HG03097 (cell line): ENCODE measurements around the gene REEP6.
A peak's percentile ranks its signal among the peaks of the same experiment; 100 is the strongest.

ENCODE experiments used
- ATAC-seq: cut with Tn5 transposase; IDR thresholded peaks from one replicate; pipeline ENCODE4 v1.9.1; 2021; ENCODE audit not compliant: unreplicated experiment, low FRiP score

Gene REEP6

DNA sequence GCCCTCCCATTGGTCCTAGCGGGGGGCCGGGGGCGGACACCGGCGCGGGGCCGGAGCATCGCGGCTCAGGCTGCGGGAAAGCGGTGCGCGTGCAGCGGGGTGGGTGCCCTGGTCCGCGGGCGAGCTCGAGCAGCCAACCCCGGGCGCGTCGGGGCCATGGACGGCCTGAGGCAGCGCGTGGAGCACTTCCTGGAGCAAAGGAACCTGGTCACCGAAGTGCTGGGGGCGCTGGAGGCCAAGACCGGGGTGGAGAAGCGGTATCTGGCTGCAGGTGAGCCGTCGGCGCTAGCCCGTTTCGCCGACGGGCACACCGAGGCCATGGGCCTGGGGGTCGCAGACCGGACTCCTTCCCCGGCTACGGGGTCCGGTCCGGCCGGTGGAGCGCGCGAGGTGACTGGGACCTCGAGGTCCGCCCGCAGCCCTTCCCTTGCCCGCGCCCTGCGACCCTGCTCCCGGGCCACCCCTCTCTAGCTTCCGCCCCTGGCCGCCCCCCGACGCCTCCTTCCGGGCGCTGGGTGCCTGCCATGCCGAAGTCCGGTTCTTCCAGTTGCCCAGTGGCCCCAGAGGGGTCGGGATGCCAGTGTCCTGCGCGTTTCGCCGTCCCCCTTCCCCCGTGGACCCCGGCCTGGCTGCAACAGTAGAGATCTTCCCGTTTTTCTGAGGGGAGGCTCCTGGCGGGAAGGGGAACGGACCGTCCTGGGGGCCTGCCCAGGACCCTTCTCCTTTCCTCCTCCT lies at the start of gene REEP6:
TSS of gene REEP6 (plus strand) at position 68 of the 735 bp plus-strand sequence. CDS start at position 157, 89 bp downstream.
- no peak for ATAC-seq

DNA sequence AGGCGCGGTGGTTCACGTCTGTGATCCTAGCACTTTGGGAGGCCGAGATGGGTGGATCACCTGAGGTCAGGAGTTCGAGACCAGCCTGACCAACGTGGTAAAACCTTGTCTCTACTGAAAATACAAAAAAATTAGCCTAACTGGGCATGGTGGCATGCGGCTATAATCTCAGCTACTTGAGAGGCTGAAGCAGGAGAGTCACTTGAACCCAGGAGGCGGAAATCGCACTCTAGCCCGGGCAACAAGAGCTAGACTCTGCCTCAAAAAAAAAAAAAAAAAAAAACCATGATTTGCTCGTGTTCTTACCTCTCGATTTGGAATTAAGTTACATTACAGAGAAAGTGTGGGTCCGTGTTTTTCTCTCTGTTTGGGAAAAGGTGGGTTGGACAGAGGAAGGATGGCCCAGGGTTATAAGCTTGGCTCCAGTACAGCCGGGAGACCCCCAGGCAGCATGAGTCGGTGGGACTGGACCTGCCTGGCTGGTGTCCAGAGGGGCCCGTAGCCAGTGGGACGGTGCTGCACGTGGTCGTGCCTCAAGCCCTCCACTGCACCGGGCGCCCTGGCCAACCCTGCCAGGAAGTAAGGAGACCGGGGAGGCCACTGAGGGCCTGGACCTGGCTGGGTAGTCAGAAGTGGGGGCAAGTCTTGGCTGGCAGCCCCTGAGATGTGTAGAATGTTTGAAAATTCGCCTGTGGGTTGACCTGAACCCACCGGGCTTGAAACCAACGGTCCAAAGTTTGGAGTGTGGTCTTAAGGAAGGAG lies 49.1 kb upstream of the REEP6 start:
- ATAC-seq: no peak

DNA sequence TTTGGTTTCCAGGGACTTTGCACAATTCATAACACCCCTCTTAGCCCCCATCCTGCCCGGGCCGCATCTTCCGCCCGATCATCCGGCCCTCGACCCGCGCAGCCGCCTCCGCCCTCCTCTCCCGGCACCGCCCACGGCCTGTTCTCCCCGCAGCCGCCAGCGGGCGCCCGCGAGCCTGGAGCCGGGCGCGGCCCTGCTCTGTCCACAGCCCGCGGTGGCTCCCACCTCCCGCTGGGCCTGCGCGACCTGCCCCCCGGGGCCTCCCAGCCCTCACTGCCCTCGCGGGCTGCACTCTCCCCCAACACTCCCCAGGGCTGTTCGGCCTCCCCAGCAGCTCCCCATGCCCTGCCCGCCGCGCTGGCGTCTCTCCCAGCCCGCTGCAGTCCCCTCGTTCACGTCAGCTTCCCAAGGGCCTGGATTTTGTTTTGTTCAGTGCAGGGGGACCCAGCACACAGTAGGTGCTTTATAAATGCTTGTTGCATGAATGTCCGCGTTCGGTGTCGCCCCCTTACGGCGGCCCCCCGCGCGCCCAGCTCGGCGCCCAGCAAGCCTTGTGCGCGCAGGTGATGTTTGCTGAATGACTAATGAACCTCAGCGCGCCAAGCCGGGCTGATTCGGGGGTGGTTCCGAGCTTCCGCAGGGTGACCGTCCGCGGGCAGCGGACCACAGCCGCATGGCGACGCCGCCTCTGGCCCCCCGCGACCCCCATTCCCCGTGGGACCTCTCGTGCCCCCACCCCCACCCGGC lies 45.6 kb upstream of the REEP6 start:
- peak; percentile 75 for ATAC-seq

DNA sequence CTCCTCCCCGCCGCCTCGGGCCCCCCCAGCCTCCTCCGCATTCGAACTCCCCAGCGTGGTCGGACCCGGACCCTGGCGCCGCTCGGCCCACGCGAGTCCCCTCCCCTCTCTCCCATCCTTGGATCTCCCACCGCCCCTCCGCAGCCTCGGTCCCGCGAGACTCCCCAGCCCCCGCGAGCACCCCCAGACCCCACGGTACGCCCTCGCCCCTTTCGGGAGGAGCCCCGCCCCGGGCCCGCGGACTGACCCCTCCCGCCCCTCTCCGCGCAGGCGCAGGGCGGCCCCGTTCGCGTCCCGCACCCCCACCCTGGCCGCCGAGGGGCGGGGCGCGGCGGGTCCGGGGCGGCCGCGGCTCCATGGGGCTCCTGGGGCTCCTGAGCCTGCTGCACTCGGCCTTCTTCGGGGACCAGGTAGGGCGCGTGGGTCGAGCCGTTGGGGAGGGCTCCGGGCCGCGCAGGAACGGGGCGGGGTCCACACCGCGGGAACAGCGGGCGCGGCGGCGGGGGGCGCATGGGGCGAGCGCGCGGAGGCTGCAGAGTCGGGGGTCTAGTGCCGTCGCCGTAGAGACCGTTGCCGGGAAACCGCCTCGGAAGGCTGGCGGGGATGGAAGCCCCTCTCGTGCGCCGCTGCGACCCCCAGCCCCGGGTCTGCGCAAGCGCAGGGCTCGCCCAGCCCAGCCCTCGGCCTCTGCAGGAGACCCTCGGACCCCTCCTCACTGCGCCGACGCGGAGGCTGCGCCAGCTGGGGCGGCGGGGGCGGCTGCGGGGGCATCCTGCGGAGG lies 44.9 kb upstream of the REEP6 start:
- no peak for ATAC-seq

DNA sequence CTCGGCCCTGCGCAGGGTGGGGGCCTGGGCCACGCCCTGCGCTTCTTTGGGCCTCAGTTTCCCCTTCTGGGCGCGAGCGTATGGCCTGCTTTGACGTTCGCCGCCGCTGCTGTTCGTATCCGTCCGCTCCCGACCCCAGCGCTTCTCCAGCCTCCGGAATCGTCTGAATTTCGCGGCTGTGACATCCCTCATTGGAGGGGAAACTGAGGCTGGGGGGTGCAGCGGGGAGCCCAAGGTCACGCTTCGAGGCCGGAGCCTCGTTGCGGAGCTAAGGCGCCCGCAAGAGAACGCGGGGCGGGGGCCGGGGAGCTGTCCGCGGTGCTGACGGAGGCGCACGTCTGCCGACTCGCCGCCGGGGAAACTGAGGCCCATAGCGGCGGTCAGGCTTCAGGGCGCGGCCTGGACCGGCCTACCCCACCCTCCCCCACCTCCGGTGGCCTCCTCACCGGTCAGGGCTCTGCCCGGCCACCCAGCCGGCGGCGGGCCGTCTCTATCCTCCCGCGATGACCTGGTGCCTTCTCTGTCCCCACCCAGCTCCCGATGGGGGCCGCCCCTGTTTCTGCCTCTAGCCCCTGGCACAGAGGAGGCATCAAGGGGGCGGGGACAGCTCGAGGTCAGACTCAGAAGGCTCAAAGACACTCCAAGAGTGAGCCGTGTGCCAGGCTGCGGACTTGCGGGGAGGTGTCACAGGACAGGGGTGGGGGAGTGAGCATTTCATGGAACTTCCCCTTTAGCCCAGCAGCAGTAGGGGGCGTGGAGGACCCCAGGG lies 44.1 kb upstream of the REEP6 start:
- no peak for ATAC-seq

DNA sequence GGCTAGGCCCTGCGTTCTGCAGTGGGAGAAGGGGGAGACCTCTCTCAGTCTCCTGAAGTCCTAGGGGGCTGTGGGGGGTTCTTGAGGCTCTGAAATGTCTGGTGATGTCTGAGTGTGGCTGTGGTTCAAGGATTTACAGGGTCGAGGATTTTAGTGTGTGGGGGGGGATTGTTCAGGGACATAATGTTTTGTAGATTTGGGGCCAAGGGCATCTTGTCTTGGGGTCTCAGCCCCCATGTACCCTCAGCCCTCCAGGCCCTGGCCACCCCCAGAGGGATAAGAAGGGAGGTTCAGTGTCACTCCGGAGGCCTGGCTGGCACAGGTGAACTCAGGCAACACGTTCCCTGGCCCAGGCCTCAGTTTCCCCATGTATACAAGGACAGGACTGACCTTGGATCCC lies 43.5 kb upstream of the REEP6 start:
- no peak for ATAC-seq

DNA sequence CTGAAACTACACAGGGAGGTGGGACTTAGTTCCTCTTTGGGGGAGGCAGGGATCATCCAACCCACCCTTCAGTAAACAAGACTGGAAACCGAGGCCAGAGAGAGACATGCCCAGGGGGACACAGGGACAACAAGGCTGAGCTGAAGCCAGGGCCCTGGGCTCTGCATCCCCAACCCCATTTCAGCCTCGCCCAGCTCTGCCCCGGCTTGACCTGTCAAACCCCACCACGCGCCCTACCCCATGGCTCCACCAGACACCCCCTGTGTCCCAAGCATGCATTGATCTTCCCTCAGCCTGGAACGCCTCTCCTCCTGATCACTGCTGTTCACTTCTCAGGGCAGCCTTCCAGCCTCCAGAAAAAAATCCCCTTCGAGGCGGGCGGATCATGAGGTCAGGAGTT lies 43.0 kb upstream of the REEP6 start:
- no peak for ATAC-seq

DNA sequence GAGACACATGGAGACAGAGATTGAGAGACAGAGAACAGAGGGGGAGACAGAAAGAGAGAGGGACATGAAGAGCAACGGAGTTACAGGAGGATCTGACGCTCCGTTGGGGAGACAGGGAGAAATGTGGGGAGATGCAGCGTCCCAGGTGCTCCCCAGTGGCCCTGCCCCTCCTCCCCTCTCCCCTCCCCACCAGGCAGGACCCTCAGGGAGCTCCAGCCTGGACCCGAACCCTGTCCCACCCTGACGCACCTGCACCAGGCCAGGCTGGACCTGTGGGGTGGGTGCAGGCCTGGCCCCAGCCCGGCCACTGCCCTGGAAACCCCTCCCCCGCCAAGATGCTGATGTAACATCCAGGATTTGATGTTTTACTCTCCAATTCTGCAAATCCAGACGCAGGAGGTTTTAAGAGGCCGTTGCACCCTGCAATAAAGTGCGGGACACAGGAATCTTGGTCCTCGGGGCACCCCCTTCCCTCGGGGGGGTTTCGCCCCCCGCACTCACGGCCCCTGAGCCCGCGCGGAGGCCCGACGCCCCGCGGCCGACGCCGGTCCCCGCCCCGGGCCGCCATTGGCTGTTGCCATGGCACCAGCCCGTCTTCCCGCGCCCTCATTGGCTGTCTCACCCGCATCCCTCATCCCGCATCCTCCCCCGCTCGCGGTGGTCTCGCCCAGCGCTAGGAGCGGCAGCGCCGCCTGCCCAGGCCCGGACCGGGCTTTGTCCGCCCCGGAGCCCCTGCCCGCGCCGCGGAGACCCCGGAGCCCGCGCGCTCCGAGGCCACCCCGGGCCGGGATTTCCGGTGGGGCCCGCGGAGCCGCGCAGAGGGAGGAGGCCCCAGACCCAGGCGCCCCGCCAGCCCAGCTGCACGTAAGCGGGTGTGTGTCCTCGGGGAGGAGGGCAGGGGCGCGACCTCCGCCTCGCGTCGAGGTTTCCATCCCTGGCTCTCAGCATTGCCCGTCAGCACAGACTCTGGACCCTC lies 41.2 kb upstream of the REEP6 start, which contains the start of gene APC2:
TSS of gene APC2 (plus strand) at position 655 of the 976 bp plus-strand sequence. CDS start 2,881 bp downstream, outside the sequence.
- no peak for ATAC-seq

DNA sequence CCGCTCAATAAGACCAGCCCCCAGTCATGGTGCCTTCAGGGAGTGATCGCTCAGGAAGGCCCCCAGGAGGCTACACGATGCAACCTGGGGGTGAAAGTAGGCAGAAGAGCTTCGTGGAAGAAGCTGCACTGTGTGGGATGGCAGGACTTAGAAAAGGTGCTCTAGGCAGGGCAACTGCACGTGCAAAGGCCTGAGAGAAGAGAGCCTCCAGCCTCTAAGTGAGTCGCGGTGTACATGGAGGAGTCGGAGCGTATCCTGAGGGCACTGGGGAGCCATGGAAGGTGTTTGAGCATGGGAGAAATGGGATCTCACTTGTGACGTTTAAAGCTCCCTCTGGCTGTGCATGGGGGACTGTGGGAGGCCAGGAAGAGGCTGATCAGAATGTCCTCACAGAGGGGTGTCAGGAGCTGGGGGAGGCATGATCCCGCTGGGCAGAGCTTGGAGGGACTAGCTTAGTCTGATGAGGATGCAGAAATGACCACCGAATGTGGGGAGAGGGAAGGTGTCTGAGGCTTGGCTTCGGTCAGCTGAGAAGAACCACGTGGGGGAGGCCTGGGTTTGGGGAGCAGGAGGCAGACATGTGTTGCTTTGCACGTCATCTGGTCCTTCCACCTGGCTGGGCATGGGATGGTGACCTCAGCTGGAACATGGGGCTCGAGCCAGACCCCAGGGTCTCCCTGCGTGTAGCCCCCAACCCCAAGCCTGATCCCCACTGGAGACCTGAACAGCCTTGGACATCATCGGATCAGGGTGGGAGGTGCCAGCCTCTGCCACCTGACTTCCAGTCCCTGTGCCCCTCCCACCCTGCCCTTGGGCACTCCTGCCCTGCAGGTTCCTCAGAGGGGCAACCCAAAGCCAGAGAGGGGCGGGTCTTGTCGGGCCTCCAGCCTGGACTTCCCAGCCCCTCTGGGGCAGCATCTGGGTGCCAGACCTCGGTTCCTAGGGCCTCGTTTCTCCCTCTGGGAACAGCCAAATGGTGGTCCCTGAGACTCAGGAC lies 39.9 kb upstream of the REEP6 start:
- no peak for ATAC-seq

DNA sequence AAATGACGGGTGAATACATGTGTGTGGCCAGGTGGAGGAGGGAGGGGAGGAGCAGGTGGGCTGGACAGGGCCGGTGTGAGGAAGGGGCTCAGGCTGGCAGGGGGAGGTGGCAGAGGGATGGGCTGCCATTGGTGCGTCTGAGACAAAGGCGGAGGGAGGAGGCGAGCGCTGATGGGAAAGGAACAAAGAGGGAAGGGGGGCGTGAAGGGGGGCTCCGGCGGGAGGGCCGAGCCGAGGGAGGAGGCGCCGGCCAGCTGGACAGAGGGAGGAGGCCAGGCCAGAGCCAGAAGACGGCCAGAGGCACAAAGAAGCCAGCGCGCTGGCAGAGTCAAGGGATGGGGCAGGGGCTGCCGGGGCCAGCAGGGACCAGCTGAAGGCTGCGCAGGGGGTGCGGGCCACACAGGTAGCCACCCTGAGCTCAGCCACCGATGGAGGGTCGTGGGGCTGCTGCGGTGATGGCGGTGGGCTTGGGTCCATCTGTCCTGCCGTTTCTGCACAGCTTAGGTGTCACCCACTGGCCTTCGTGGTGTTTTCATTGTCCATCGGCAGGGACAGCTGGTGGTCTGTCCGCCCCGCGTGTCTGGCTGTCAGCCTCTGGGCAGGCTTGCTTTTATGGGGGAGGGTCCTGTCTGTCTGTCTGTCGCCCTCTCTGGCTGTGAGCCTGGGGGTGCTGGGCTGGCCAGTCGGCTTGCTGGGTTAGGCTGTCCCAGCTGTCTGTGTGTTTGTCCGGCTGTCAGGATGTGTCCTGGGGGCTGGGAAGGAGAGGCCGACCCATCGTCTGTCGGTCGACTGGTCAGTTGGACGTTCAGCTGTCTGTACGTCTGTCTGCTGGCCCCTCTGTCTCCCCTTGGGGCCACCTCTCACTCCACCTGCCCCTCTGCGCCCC lies 38.8 kb upstream of the REEP6 start:
- no peak for ATAC-seq

DNA sequence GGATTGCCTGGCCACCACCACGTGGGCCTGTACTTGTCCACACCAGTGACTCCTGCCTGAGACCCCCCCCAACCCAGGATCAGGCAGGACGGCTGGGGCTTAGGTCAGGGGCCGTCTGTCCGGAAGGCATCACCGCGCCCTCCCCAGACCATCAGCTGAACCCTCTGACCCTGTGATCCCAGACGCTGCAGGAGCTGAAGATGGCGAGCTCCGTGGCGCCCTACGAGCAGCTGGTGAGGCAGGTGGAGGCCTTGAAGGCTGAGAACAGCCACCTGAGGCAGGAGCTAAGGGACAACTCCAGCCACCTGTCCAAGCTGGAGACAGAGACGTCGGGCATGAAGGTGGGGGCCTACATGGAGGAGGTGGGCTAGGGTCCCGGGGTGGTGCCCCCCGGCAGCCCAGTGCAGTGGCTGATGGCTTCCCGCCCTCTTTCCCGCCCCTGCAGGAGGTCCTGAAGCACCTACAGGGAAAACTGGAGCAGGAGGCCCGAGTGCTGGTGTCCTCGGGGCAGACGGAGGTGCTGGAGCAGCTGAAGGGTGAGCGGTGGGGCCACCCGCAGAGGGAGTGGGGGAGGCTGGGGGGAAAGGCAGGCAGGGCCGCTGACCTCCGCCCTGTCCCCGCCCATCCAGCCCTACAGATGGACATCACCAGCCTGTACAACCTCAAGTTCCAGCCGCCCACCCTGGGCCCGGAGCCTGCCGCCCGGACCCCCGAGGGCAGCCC lies 38.0 kb upstream of the REEP6 start:
- no peak for ATAC-seq

DNA sequence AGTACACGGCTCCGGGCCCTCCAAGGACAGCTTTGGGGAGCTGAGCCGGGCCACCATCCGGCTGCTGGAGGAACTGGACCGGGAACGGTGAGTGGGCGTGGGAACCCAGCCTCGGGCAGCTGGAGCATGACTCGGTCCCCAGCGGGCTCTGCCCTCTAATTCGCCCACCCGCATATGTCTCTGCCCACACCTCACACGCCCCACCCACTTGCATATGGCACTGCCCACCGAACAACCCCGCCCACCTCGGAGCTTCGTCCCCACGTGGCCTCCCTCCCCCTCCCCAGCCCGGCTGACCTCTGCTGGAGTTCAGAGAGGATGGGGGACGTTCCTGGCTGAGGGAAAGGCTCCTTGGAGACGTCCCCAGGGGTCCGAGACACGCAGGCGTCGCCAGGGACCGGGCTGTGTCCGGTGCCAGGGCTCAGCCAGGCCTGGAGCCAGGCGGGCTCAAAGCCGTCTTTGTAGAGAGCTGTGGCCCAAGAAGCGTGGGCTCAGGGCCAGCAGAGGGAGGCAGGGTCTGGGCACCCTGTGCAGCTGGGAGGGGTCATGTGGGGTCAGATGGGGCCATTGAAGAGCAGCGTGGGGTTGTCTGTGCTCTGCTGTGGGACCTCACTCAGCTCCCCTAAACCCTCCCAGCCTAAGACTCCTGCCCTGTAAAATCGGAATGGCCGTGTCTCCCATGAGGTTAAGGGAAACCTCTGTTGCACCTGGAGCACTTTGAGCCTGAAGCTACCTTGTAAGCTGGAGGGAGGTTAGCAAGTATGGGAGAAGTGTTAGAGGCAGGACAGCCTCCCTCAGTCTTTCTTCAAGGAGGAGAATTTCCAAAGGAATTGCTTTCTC lies 37.2 kb upstream of the REEP6 start:
- no peak for ATAC-seq

DNA sequence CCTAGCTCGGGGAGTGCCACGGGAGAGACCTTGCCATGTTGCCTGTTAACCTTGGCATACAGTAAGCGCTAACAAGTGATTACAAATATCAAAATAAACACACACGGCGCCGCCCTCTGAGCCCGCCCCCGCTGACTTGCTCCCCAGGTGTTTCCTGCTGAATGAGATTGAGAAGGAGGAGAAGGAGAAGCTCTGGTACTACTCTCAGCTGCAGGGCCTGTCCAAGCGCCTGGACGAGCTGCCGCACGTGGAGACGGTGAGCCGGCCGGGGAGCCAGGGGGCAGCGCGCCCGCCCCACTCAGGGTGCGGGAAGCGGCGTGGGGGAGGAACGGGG lies 36.0 kb upstream of the REEP6 start:
- no peak for ATAC-seq

DNA sequence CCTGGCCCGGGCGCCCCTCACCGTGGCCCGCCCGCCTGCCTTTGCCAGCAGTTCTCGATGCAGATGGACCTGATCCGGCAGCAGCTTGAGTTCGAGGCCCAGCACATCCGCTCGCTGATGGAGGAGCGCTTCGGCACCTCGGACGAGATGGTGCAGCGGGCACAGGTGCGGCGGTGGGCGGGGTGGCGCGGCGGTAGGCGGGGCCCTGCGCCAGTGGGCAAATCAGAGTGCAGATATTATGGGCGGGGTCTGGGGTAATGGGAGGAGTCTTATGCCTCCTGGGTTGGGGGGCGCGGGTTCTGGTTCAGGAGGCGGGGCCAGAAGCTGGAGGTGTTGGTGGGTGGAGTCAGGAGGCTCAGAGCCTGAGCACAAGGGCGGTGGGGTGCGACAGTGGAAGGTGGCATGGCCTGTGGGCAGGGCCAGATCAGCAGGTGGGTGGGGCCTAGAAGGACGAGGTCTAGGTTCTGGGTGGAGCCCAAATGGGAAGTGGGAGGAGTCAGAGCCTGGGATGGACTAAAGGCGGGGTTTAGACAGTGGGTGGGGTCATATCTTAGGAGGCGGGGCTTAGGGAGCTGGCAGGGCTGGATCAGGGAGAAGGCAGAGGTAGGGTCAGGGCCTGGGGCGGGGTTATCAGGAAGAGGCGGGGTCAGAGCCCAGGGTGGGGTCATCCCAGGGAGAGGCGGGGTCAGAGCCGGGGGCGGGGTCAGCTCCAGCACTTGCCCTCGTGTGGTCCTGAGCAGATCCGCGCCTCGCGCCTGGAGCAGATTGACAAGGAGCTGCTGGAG lies 35.5 kb upstream of the REEP6 start:
- ATAC-seq: no peak
